ENCODE results near the gene MINDY4. TPM values are rescaled to one million over a fixed set of nuclear protein-coding genes. Genes with fewer than 3 reads are reported as not detected.

Gene MINDY4
- total RNA-seq, 1 donor from 2014 or later, result 8.4 TPM

- H3K36me3 Mint-ChIP-seq, result no peaks in the 10 kb centered on the region
- no peaks in the 10 kb centered on the region for H3K27me3 Mint-ChIP-seq
- H3K9me3 Mint-ChIP-seq, result no peaks in the 10 kb centered on the region
- H3K4me3 Mint-ChIP-seq, result no peak overlapping the region
- H3K4me1 Mint-ChIP-seq (ENCODE audit: unreplicated experiment), result peaks cover 17% of the 10 kb centered on the region
- no peak for DNase-seq (ENCODE audit: extremely low spot score, unreplicated experiment)
- no peak for TF ChIP-seq CTCF (conservative IDR thresholded peaks at IDR 0.05)
- H3K27ac Mint-ChIP-seq, result no peak overlapping the region
Observed at GRCh38 chr7:30907527-30908267, 136.5 kb downstream of the MINDY4 start.

- Mint-ChIP-seq H3K27me3 (no peaks in the 10 kb centered on the region), H3K27ac (no peak overlapping the region), H3K9me3 (no peaks in the 10 kb centered on the region), H3K36me3 (no peaks in the 10 kb centered on the region), H3K4me3 (no peak overlapping the region), H3K4me1 (ENCODE audit: unreplicated experiment) (peaks cover 23% of the 10 kb centered on the region)
- peak; percentile 30 for TF ChIP-seq CTCF (conservative IDR thresholded peaks at IDR 0.05)
- no peak for DNase-seq (ENCODE audit: extremely low spot score, unreplicated experiment)
Observed at GRCh38 chr7:30908681-30909080, 137.5 kb downstream of the MINDY4 start.

- Mint-ChIP-seq H3K36me3 (no peaks in the 10 kb centered on the region), H3K9me3 (no peaks in the 10 kb centered on the region), H3K4me1 (ENCODE audit: unreplicated experiment) (peaks cover 23% of the 10 kb centered on the region), H3K27me3 (no peaks in the 10 kb centered on the region), H3K27ac (no peak overlapping the region), H3K4me3 (no peak overlapping the region)
- TF ChIP-seq CTCF (conservative IDR thresholded peaks at IDR 0.05), result no peak
- DNase-seq (ENCODE audit: extremely low spot score, unreplicated experiment), result no peak
Observed at GRCh38 chr7:30909431-30909830, 138.2 kb downstream of the MINDY4 start.

- Mint-ChIP-seq H3K27me3 (no peaks in the 10 kb centered on the region), H3K4me3 (no peak overlapping the region), H3K4me1 (ENCODE audit: unreplicated experiment) (peaks cover 23% of the 10 kb centered on the region), H3K27ac (no peak overlapping the region), H3K36me3 (no peaks in the 10 kb centered on the region), H3K9me3 (no peaks in the 10 kb centered on the region)
- TF ChIP-seq CTCF (conservative IDR thresholded peaks at IDR 0.05), result no peak
- DNase-seq (ENCODE audit: extremely low spot score, unreplicated experiment), result no peak
Observed at GRCh38 chr7:30910411-30911073, 139.3 kb downstream of the MINDY4 start.

GRCh38 chr7:30911133-30911532 lies 139.9 kb downstream of the MINDY4 start:
- Mint-ChIP-seq H3K9me3 (no peaks in the 10 kb centered on the region), H3K27me3 (no peaks in the 10 kb centered on the region), H3K4me1 (ENCODE audit: unreplicated experiment) (peaks cover 23% of the 10 kb centered on the region), H3K4me3 (no peak overlapping the region), H3K36me3 (no peaks in the 10 kb centered on the region), H3K27ac (no peak overlapping the region)
- no peak for DNase-seq (ENCODE audit: extremely low spot score, unreplicated experiment)
- TF ChIP-seq CTCF (conservative IDR thresholded peaks at IDR 0.05), result no peak

All from type B pancreatic cell (in vitro differentiated cells).